ENCODE results near the gene TRMT13.

The TRMT13 gene, protein sequence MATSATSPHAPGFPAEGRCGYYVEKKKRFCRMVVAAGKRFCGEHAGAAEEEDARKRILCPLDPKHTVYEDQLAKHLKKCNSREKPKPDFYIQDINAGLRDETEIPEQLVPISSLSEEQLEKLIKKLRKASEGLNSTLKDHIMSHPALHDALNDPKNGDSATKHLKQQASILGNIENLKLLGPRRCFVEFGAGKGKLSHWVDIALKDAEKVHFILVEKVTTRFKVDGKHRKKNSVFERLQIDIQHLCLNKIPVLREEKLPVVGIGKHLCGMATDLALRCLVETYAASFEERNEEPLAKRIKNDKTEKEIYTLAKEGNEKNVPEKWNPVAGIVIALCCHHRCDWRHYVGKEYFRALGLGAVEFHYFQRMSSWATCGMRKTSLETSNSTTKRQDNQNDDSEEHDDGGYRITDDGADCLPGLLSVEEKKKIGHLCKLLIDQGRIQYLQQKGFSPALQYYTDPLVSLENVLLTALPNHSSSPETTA

DNA sequence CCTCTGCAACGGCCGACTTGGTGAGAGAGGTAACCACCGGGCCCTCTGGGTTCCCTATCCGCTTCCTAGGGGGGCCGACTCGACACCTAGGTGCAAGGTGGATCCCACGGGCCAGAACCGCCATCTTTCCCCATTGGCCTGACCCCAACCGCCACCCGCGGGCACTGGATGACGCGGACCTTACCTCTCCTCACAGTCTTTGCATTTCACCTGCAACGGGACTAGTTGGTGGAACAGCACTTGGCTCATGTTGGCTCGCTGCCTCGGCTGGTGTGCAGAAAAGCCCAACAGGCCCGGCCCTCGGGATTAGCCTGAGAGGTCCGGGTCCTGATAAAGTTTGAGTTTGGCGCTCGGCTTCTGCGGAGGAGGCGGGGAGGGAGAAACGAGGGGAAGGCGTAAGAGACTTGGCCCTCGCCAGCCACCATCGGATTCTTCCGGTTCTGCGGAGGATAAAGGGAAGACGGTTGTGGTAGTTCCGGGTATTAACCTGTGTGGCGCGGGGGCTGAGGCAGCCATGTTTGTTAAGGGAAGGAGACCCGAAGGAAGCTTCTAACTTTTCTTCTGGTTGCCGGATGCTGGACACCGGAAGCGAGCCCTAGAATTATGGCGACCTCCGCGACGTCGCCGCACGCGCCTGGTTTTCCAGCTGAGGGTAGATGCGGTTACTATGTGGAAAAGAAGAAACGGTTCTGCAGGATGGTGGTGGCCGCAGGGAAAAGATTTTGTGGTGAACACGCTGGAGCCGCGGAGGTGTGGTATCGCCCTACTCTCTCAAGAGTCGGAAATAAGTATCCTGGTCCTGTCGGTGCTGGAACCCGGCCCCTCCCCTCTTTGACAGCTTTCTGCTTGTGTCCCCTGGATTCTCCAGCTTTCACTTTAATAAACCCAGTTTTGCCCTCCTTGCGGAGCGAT, at the start of gene TRMT13, which contains the start of gene SASS6:
TSS of gene TRMT13 (plus strand) at position 598 of the 912 bp plus-strand sequence. CDS start at position 604, 6 bp downstream.
TSS of gene SASS6 (minus strand) at position 365 of the 912 bp plus-strand sequence. CDS start at position 249, 116 bp downstream.
- peak; percentile 97 for FAIRE-seq

DNA sequence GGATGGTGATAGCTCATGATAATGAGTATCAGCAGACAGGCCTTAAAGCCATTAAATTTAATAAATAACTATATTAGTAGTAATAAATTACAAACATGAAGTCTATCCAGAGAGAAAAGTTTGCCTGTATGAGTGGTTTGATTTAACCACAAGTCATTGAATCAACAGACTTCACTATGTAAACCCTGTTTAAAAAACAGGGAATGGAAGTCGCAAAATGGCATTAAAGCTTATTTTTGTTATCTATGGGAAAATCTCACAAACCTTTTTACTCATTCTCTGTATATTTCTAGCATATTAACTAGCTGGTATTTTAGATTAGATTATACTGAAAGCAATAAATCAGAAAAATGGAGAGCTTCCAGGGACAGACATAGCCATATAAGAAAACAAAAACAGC, 45.6 kb upstream of the TRMT13 start:
- no peak for FAIRE-seq

DNA sequence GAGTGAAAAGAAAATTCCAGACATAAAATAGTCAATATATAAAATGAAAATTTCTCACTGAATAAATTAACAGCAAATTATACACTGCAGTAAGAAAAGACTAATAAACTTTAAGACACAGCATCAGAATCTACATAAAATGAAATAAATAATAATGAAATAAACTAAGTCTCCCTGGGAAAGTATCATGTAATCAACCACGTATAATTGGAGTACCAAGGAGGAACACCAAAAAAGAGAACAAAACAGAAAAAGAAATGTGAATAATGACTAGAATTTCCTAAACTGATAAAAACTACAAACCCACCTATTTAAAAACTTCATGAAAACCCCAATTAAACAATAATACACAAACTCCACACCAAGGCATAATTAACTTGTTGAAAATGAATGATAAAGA, 43.9 kb upstream of the TRMT13 start:
- FAIRE-seq: peak; percentile 45

DNA sequence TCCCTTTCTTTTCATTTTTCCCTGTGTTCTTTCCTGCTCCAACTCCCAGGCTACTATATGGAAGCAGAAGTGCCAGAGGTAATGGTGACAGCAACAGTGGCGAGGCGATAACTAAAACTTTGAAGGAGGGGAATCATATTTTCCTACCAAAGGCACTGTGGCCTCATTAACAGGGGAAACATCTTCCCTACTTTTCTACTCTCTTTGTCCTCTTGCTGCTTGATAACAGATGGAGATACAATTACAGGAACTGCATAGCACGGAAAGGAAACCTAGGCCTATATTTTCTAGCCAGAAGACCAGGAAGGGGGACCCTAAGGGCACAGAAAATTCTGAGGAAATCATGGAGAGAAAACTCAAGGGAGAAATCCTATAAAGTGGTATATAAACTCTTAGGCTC, 42.5 kb upstream of the TRMT13 start:
- FAIRE-seq: no peak

DNA sequence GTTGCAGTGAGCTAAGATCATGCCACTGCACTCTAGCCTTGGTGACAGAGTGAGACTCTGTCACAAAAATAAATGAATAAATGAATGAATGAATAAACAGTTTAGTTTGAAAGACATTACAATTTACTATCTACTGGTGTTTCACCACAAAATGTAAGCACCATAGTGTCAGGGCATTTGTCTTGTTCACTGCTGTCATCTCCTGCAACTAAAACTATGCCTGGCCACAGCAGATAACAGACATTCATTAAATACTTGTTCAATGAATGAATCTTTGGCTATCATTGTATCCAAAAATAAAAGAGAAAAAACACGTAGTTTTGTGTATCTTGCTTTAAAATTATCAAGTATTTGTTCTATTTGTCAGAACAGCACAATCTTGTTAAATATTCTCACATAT, 32.8 kb upstream of the TRMT13 start:
- no peak for FAIRE-seq

DNA sequence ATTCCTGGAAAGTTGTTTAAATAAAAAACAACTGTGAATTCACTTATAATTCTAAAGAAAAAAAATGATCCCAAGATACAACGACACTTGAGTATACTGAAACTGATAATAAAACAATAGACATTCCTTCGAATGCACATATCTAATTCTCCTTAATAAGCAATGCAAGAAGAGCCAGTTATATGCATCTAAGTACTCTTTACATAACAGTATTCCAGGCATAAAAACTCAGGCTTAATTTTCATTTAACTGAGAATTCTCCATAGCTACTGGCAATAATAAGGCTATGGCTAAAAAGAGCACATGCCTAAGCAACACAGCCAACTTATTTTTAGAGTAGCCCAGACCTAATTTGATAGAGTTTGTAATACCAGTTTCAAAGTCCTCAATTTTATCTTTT, 31.4 kb upstream of the TRMT13 start:
- no peak for FAIRE-seq

DNA sequence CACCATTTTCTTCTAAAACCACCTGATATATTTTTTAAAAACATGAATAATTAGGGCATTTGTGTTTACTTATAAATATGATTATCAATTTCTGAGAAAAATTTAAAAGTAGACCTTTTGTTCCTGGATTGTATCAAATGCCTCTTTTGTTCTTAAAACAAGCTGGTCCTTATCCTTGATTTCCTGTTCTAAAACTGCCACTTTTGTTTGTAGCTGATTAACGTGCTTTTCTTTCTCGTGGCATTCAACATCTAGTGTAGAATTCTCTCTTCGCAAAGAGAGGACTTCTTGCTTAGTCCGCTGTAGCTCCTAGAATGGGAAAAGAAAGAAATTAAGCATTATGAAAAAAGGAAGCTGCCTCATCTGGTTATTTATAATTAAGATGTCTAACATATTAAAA, 25.3 kb upstream of the TRMT13 start:
- FAIRE-seq: no peak

DNA sequence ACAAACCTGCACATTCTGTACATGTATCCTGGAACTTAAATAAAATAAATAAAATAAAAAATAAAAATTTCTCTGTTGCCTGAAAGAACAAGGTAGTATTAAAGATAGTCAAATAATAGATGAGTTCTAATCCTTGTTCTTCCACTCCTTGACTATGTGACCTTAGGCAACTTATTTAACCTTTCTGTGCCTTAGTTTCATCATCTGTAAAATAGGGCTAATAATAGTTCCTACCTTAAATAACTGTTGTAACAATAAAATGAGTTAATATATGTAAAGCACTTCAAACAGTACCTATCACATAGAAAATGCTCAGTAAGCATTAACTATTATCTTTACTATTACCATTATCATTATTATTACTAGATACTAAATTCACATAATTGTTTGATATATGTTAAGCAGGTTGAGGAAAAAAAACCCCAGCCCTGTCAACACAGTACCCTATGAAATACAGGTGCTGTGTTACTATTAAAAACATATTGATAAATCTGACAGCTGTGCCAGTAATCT, 23.4 kb upstream of the TRMT13 start:
- no peak for FAIRE-seq

DNA sequence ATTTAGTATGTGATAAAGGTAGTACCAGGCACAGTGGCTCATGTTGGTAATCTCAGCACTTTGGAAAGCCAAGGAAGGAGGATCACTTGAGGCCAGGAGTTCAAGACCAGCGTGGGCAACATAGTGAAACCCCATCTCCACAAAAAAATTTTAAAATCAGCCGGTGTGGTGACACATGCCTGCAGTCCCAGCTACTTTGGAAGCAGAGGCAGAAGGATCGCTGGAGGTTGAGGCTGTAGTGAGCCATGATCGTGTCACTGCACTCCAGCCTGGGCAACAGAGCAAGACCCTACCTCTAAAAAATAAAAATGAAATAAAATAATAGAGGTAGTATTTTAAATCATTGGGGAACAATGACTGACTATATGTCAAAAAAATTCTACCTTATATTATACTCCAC, 17.4 kb upstream of the TRMT13 start:
- FAIRE-seq: no peak

DNA sequence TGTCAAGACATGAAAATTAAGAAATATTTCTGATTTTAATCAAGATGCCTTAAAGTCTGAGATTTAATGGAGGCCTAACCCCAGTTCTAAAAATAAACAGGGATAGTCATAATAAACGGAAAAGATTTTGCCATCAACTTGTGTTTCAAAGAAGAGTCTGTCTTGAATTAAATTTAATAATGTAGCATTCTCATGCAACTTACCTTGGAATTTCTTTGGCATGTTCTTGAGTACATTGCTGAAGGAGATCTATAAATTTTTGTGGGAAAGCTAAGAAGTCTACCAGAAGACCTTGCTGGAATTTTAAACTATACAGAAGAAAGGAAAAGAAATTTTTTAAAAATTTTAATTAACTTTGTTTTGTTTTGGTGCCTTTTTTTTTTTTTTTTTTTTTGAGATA, 10.8 kb upstream of the TRMT13 start:
- no peak for FAIRE-seq

DNA sequence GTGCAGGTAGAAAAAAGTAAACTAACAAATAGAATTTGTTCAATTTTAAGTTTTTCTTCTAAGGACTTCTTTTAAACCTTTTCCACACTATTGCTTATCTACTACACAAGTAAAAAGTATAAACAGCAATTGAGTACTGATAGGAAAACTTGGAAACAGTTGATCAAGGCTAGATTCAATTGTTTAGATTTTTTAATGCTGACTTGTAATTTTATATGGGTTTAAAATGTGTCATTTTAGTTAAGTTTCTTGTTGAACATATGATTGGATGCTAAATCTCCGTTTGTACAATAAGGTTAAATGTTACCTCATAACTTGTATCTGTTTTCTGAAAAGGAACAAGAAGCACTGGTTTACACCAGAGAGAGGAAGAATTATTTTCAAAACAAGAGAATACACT, 5.7 kb upstream of the TRMT13 start:
- no peak for FAIRE-seq

DNA sequence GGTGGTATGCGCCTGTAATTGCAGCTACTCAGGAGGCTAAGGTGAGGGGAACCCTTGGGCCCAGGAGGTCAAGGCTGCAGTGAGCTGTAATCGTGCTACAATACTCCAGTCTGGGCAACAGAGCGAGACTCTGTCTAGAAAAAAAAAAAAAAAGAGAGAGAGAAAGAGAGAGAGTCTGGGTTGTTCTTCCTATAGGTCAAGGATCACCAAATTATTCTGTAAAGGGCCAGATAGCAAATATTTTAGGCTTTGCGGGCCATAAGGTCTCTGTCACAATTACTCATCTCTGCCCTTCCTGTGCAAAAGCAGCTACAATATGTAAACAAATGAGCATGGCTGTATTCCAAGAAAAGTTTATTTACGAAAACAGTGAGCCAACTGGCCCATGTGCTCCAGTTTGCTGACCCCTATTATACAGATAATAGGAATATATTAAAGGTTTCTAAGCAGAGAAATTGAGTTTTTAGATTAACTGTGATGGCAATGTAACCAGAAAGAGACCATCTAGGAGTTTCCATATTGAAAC, 2.3 kb upstream of the TRMT13 start:
- no peak for FAIRE-seq

DNA sequence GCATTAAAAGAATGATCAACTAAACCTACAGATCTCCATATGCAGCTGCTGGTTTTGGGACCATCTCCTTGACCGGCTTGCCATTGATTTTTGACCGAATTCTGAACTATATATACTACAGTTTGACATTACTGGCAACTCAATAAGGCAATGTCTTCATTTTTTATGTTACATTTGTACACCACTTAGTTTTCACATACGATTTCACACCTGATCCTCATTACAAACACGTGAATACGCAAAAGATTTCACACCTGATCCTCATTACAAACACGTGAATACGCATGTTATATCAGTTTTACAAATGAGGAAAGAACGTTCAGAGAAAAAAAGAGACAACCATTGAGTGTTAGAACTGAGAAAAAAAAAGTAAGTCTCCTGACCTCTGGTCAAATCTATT, 1.3 kb upstream of the TRMT13 start:
- no peak for FAIRE-seq

DNA sequence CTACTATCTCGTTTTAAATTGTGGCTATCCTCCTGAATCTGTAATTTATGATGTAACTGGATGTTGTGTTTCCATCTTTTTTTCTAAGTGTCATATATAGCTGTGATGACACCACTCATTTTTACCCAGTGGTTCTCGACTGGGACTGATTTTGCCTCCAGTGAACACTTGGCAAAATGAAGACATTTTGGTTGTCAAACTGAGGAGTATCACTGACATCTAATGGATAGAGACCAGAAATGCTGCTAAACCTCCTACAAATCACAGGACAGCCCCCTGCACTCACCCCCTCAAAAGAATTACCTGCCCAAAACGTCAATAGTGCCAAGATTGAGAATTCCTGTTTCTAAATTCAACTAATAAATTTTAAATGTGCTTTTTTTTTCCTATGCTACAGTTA, 1.9 kb downstream of the TRMT13 start:
- no peak for FAIRE-seq

DNA sequence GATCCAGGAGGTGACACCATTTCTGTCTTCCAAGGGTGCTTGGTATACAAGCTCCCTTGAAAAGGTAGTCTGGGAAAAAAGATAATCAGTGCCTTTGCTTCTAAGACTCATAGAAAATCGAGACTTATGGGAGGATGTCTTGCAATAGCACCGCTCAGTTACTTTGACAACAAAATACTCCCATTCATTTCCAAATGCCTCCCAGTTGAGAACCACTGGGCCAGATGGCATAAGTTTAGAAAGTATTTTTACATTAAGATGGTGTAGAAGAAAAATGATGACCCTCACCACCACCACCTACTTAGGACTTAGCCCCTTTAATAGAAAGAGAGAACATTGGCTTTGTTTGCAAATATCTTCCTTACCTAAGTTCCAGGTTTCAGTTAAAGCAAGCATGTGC, 4.6 kb downstream of the TRMT13 start:
- no peak for FAIRE-seq

DNA sequence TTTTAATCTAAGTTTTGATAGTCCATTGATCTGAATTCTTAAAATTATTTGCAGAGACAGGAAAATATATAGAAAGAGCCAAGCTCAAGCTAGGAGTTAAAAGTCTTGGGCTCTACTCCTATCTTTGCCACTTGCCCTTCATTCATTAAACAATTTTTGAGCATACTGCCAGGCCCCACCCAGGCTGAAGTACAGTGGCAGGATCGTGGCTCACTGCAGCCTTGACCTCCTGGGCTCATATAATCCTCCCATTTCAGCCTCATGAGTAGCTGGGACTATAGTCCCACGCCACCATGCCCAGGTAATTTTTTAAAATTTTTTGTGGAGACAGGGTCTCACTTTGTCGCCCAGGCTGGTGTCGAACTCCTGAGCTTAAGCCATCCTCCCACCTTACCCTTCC, 8.2 kb downstream of the TRMT13 start:
- FAIRE-seq: no peak

DNA sequence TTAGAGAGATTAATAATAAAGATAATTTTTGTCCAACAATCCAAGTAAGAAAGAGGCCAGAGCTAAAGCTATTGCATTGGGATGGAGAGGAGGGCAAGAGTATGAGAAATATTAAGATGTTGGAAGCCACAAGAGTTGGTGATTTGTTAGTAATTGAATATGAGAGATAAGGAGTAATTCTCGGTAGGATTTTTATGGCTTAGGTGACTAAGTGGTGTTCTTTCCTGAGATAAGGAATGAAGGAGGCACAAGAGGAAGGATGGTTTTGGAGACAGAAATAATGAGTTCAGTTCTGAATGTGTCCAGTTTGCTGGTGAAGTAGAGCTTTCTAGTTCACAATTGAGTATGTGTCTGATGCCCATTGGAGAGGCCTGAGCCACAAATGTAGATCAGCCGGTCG, 9.4 kb downstream of the TRMT13 start:
- no peak for FAIRE-seq

DNA sequence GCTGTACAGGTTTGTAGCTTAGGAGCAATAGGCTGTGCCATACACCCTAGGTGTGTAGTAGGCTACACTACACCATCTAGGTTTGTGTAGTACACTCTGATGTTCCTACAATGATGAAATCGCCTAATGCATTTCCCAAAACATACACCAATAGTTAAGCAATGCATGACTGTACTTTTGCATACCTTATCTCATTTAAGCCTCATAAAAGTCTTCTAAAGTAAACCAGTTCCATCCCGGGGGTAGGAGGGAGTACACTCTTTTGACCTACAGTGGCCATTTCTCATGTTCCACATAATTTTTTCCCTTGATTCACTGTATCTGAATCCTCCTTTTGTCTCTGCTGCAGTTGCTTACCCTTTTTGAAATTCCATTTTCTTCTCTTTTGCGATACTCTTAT, 12.2 kb downstream of the TRMT13 start:
- no peak for FAIRE-seq

DNA sequence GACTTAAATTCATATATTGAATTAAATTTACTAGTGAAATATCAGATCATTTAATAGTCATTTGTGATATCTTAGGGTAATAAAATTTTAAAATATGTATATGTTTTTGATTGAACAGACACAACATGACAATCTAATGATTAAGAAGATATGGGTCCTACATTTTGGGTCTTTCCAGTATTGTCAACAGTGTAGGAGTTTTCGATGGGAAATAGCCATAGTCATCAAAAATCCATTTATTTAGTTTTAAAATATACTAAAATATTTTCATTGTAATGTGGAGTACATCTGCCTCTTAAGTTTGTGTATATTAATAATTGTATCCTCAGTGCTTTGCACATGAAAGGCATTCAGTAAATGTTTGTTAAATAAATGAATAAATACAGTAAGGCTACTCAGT, 14.0 kb downstream of the TRMT13 start:
- FAIRE-seq: no peak

DNA sequence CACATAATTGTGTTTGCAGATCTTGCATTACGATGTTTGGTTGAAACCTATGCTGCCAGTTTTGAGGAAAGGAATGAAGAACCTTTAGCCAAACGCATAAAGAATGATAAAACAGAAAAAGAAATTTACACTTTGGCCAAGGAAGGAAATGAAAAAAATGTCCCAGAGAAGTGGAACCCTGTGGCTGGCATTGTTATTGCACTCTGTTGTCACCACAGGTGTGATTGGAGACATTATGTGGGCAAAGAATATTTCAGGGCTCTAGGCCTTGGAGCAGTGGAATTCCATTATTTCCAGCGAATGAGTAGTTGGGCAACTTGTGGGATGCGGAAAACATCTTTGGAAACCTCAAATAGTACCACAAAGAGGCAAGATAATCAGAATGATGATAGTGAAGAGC, 14.9 kb downstream of the TRMT13 start:
- FAIRE-seq: no peak

DNA sequence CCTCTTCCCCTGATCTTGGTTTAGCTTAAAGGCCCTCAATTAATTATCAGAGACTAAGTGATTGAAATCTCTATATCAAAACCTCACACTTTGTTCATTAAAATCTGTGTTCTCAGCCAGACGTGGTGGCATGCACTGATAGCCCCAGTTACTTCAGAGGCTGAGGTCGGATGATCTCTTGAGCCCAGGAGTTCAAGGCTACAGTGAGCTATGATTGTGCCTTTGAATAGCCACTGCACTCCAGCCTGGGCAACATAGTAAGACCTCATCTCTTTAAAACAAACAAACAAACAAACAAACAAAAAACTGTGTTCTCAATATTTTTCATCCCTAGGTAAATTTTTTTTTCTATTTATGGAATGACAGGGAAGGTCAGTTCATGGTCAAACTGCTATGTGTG, 18.7 kb downstream of the TRMT13 start:
- no peak for FAIRE-seq

DNA sequence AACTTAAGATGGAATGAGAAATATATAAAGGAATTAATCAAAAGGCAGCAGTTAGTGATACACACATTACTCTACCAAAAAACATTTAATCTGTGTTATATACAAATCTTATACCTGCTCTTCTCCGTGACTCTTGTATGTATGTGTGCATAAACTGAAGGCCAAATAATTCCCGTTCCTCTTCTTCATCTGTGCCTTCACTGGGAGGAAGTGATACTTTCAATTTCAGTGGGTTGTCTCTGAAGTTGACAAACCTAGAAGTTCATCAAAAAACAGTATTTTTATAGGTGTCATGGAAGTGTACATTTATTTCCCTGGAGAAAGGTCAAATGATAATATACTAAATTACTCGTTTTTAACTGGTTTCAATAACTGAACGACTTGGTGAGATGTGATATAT, 19.3 kb downstream of the TRMT13 start:
- FAIRE-seq: no peak

DNA sequence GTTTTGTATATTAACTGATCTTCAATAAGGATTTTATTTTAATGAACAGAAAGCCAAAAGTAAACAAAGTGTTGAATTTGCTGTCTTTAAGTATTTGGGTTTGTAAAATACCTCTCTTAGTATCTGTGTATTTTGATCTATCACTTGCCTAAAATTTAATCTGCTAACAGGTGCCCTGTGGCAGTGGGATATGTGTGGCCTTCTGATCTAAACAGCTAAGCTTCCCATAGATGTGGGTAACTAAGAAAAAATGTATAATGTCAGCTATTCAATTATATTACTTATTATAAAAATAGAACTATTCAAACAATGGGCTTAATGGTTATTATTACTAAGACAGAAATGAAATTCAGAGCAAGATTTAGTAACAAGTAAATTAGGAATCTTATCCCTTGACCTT, 29.9 kb downstream of the TRMT13 start:
- FAIRE-seq: no peak
